HepG2 (cell line): ENCODE measurements around the gene ZSWIM5. TPM values are rescaled to one million over a fixed set of nuclear protein-coding genes. Genes with fewer than 3 reads are reported as not detected.

Experiments
- CENPX ChIP-seq: sonication (generic); formaldehyde crosslinking; IDR thresholded peaks from 2 replicates; pipeline ENCODE4 v1.9.0; 2021; ENCODE audit warnings: mild to moderate bottlenecking, missing genetic modification reagents, moderate library complexity
- DNMT1 ChIP-seq: sonication (generic); formaldehyde crosslinking; IDR thresholded peaks from 2 replicates; pipeline ENCODE4 v1.5.1; 2020; ENCODE audit warnings: mild to moderate bottlenecking, missing genetic modification reagents
- NONO ChIP-seq, 2 experiments: fragments of 450-650 bp in 1 of 2; sonication (generic) in 1 of 2; formaldehyde crosslinking in 1 of 2; IDR thresholded peaks in 1 of 2; conservative IDR thresholded peaks in 1 of 2; 2 replicates each; pipeline versions ENCODE4 v1.6.1 to v1.8.0; 2017 to 2022; ENCODE audit warnings: mild to moderate bottlenecking in 1 of 2, missing genetic modification reagents in 1 of 2, moderate library complexity in 1 of 2
- NPAS2 ChIP-seq: sonication (generic); formaldehyde crosslinking; IDR thresholded peaks from 2 replicates; pipeline ENCODE4 v1.8.0; 2022; ENCODE audit warnings: mild to moderate bottlenecking, missing genetic modification reagents, borderline replicate concordance
- SNAPC2 ChIP-seq: sonication (generic); formaldehyde crosslinking; IDR thresholded peaks from 2 replicates; pipeline ENCODE4 v1.8.1; 2022; ENCODE audit warnings: mild to moderate bottlenecking, missing genetic modification reagents
- TAF15 ChIP-seq: fragments of 200-400 bp; formaldehyde crosslinking; IDR thresholded peaks from one replicate; pipeline ENCODE4 v1.6.1; 2018; ENCODE audit warnings: mild to moderate bottlenecking, low read depth, low read length; ENCODE audit not compliant: poor library complexity, severe bottlenecking
- TCF7 ChIP-seq: sonication (generic); IDR thresholded peaks from 2 replicates; pipeline ENCODE4 v1.6.1; 2016; ENCODE audit warnings: antibody characterized with exemption, low read depth
- U2AF1 ChIP-seq: fragments of 200-400 bp; formaldehyde crosslinking; optimal IDR thresholded peaks from 2 replicates; pipeline ENCODE3; 2017; ENCODE audit warnings: mild to moderate bottlenecking, low read depth, low read length
- ZFP62 ChIP-seq: sonication (generic); formaldehyde crosslinking; IDR thresholded peaks from 2 replicates; pipeline ENCODE4 v1.4.0; 2020; ENCODE audit warnings: missing genetic modification reagents
- ZNF180 ChIP-seq: sonication (generic); formaldehyde crosslinking; IDR thresholded peaks from 2 replicates; pipeline ENCODE4 v1.4.0; 2020; ENCODE audit warnings: low read depth, missing genetic modification reagents, borderline replicate concordance
- ZNF296 ChIP-seq: sonication (generic); formaldehyde crosslinking; conservative IDR thresholded peaks from 2 replicates; pipeline ENCODE4 v1.5.0; 2020; ENCODE audit warnings: mild to moderate bottlenecking, missing genetic modification reagents
- ZNF331 ChIP-seq: sonication (generic); formaldehyde crosslinking; IDR thresholded peaks from 2 replicates; pipeline ENCODE4 v1.4.0; 2020; ENCODE audit warnings: missing genetic modification reagents
- ZNF563 ChIP-seq: sonication (generic); formaldehyde crosslinking; IDR thresholded peaks from 2 replicates; pipeline ENCODE4 v1.8.0; 2022; ENCODE audit warnings: mild to moderate bottlenecking, moderate library complexity, missing genetic modification reagents
- polyA plus RNA-seq, 8 experiments: library from polyadenylated mRNA; depleted of rRNA in 3 of 8; stranded (reverse) in 7 of 8; unstranded in 1 of 8; fragments of >200 nt; fragmentation: Illumina TruSeq in 4 of 8; extraction: Trizol in 4 of 8; gene quantifications; 2 replicates each; pipeline versions ENCODE4 v1.2.1 to v1.2.3, GENCODE V29; 2011 to 2016; ENCODE audit warnings: low read depth in 4 of 8, missing spikeins in 1 of 8, mixed read lengths in 1 of 8; ENCODE audit not compliant: insufficient read depth in 1 of 8
- total RNA-seq, 5 experiments: library from RNA; depleted of rRNA; stranded (reverse); fragments of >200 nt; fragmentation: Illumina TruSeq; extraction: Trizol; gene quantifications; 2 replicates each; pipeline ENCODE4 v1.2.3, GENCODE V29; 2016; ENCODE audit warnings: low read depth in 1 of 5
- TF ChIP-seq, protein P1 (sequence below): sonication (generic); formaldehyde crosslinking; IDR thresholded peaks from 2 replicates; pipeline ENCODE4 v1.4.0; 2020; ENCODE audit warnings: mild to moderate bottlenecking, missing genetic modification reagents
- TF ChIP-seq, protein P2 (sequence below): sonication (generic); formaldehyde crosslinking; IDR thresholded peaks from 2 replicates; pipeline ENCODE4 v1.5.0; 2020; ENCODE audit warnings: missing genetic modification reagents
- TF ChIP-seq, protein P3 (sequence below): sonication (generic); formaldehyde crosslinking; conservative IDR thresholded peaks from 2 replicates; pipeline ENCODE4 v1.4.0; 2020; ENCODE audit warnings: missing genetic modification reagents
- TF ChIP-seq, protein P4 (sequence below): sonication (generic); formaldehyde crosslinking; IDR thresholded peaks from 2 replicates; pipeline ENCODE4 v1.8.1; 2023; ENCODE audit warnings: mild to moderate bottlenecking, inconsistent platforms, moderate library complexity, missing genetic modification reagents, borderline replicate concordance
- TF ChIP-seq, protein P5 (sequence below): sonication (generic); formaldehyde crosslinking; IDR thresholded peaks from 2 replicates; pipeline ENCODE4 v1.5.0; 2020; ENCODE audit warnings: mild to moderate bottlenecking, missing genetic modification reagents

The ZSWIM5 gene
- total and polyA plus RNA-seq, 2 of the 13 experiments (the other 11 are each of a cell fraction or from before 2014, with no cell fraction given) = 11.0 to 20.6 TPM

DNA sequence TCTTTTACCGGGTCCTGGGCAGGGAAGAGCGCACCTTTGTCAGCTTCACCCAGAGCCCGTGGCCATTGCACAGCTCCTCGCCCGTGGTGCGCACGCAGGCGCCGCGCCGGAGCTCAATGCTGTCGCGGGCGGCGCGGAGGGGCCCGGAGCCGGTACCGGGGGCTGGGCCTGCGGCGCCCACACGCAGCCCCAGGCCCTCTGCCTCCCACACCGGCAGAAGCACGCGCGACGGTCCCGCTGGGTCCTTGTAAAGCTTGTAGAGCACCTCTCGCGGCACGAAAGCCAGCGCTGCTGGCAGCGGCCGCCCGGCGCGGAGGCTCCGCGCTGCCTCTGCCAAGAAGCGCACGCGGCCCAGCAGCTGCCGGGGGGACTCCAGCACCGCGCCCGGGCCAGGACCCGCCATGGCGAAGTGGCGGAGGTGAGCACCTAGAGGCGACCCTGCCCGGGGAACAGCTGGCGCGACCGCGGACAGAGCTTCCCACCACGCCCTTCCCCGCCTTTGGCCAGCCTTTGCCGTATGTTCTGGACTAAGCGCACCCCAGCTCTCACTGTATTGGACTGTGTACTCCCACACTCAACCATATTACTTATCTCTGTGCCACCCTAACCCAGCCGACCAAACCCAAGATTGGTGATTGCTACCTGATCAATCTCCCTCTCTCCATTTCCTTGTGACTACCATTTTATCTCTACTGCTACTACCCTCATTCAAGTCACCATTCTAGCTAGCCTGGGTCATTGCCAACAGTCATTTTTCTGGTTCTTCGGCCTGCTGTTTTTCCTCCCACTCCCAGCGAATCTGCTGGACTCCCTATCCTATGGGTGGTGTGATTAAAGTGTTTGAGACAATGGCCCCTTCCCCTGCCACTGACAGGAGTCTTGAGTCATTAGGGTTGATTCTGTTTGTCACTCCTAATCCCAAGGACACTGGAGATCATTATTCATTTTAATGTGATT lies 195.3 kb downstream of the ZSWIM5 start, which contains the start of gene HECTD3 (continued):
- TF ChIP-seq TCF7 (no peak), ZFP62 (no peak), ZNF331 (CRISPR knock-in tag) (peak; percentile 54; the same call in 1 of the 2 replicates), DNMT1 (CRISPR knock-in tag) (no peak), ZNF563 (CRISPR knock-in tag) (peak; percentile 46; the same call in 1 of the 2 replicates), U2AF1 (no peak), ZNF296 (CRISPR knock-in tag) (no peak), ZNF180 (no peak), CENPX (CRISPR knock-in tag) (no peak), SNAPC2 (CRISPR knock-in tag) (no peak), TAF15 (no peak), NPAS2 (CRISPR knock-in tag) (no peak), NONO (IDR thresholded peaks at IDR 0.05) (no peak), NONO (CRISPR knock-in tag; conservative IDR thresholded peaks at IDR 0.05) (peak; percentile 28; the same call in 1 of the 2 replicates)
- TF ChIP-seq, protein P1, sequence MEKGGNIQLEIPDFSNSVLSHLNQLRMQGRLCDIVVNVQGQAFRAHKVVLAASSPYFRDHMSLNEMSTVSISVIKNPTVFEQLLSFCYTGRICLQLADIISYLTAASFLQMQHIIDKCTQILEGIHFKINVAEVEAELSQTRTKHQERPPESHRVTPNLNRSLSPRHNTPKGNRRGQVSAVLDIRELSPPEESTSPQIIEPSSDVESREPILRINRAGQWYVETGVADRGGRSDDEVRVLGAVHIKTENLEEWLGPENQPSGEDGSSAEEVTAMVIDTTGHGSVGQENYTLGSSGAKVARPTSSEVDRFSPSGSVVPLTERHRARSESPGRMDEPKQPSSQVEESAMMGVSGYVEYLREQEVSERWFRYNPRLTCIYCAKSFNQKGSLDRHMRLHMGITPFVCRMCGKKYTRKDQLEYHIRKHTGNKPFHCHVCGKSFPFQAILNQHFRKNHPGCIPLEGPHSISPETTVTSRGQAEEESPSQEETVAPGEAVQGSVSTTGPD (CRISPR knock-in tag) = no peak
- TF ChIP-seq, protein P2, sequence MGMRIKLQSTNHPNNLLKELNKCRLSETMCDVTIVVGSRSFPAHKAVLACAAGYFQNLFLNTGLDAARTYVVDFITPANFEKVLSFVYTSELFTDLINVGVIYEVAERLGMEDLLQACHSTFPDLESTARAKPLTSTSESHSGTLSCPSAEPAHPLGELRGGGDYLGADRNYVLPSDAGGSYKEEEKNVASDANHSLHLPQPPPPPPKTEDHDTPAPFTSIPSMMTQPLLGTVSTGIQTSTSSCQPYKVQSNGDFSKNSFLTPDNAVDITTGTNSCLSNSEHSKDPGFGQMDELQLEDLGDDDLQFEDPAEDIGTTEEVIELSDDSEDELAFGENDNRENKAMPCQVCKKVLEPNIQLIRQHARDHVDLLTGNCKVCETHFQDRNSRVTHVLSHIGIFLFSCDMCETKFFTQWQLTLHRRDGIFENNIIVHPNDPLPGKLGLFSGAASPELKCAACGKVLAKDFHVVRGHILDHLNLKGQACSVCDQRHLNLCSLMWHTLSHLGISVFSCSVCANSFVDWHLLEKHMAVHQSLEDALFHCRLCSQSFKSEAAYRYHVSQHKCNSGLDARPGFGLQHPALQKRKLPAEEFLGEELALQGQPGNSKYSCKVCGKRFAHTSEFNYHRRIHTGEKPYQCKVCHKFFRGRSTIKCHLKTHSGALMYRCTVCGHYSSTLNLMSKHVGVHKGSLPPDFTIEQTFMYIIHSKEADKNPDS (CRISPR knock-in tag) = no peak
- TF ChIP-seq, protein P3, sequence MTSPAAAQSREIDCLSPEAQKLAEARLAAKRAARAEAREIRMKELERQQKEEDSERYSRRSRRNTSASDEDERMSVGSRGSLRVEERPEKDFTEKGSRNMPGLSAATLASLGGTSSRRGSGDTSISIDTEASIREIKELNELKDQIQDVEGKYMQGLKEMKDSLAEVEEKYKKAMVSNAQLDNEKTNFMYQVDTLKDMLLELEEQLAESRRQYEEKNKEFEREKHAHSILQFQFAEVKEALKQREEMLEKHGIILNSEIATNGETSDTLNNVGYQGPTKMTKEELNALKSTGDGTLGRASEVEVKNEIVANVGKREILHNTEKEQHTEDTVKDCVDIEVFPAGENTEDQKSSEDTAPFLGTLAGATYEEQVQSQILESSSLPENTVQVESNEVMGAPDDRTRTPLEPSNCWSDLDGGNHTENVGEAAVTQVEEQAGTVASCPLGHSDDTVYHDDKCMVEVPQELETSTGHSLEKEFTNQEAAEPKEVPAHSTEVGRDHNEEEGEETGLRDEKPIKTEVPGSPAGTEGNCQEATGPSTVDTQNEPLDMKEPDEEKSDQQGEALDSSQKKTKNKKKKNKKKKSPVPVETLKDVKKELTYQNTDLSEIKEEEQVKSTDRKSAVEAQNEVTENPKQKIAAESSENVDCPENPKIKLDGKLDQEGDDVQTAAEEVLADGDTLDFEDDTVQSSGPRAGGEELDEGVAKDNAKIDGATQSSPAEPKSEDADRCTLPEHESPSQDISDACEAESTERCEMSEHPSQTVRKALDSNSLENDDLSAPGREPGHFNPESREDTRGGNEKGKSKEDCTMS (CRISPR knock-in tag) = no peak
- TF ChIP-seq, protein P4, sequence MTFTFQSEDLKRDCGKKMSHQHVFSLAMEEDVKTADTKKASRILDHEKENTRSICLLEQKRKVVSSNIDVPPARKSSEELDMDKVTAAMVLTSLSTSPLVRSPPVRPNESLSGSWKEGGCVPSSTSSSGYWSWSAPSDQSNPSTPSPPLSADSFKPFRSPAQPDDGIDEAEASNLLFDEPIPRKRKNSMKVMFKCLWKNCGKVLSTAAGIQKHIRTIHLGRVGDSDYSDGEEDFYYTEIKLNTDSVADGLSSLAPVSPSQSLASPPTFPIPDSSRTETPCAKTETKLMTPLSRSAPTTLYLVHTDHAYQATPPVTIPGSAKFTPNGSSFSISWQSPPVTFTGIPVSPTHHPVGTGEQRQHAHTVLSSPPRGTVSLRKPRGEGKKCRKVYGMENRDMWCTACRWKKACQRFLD (CRISPR knock-in tag) = 0 out of 2 replicates have a peak, but pooled peaks have one; percentile 40
- TF ChIP-seq, protein P5, sequence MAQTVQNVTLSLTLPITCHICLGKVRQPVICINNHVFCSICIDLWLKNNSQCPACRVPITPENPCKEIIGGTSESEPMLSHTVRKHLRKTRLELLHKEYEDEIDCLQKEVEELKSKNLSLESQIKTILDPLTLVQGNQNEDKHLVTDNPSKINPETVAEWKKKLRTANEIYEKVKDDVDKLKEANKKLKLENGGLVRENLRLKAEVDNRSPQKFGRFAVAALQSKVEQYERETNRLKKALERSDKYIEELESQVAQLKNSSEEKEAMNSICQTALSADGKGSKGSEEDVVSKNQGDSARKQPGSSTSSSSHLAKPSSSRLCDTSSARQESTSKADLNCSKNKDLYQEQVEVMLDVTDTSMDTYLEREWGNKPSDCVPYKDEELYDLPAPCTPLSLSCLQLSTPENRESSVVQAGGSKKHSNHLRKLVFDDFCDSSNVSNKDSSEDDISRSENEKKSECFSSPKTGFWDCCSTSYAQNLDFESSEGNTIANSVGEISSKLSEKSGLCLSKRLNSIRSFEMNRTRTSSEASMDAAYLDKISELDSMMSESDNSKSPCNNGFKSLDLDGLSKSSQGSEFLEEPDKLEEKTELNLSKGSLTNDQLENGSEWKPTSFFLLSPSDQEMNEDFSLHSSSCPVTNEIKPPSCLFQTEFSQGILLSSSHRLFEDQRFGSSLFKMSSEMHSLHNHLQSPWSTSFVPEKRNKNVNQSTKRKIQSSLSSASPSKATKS (CRISPR knock-in tag) = no peak
